ENCODE data around the gene EHMT1.

Gene EHMT1

DNA sequence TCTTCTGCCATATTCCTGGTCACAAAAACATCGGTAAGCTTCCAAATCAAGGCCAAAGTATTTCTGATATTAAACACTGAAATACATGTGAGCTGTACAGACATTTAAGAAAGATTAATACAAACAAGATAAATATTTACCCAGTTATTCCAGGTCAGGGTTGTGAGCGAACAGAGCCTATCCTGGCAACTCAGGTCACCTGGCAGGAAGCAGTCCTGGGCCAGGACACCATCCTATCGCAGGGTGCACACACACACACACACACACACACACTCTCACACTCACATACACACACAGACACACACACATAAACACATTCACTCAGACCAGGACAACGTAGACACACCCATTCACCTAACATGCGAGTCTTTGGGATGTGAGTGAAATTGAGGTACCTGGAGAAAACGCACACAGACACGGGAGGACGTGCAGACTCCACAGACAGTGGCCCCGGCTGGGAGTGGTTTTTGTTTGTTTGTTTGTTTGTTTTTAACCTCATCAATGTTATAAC, 176.4 kb downstream of the EHMT1 start:
- peaks cover 94% of the 10 kb centered on the region for H3K36me3 ChIP-seq (ENCODE audit: insufficient read depth, low read length)
- no peak overlapping the region for H3K4me3 ChIP-seq (ENCODE audit: low read depth, low read length, poor library complexity, severe bottlenecking)

GRCh38 chr9:137797206-137798120, 178.7 kb downstream of the EHMT1 start:
- Histone ChIP-seq H3K79me2 (ENCODE audit: insufficient read depth, low read length) (no peaks in the 10 kb centered on the region), H3K36me3 (ENCODE audit: insufficient read depth, low read length) (peaks cover 86% of the 10 kb centered on the region), H3F3A (ENCODE audit: insufficient read depth, low read length) (no peaks in the 10 kb centered on the region), H3K4me2 (ENCODE audit: low read length) (no peak overlapping the region), H3K9ac (ENCODE audit: low read length) (no peak overlapping the region), H3K27me3 (ENCODE audit: insufficient read depth, low read length) (no peaks in the 10 kb centered on the region), H3K4me3 (ENCODE audit: low read depth, low read length, poor library complexity, severe bottlenecking) (no peak overlapping the region), H4K20me1 (ENCODE audit: insufficient read depth, low read length) (no peaks in the 10 kb centered on the region), H2AFZ (ENCODE audit: low read length) (no peak overlapping the region), H3K27ac (ENCODE audit: low read depth, low read length, poor library complexity, severe bottlenecking) (no peak overlapping the region), H3K9me3 (ENCODE audit: low read length) (no peaks in the 10 kb centered on the region), H3K9me2 (ENCODE audit: low read depth, low read length) (no peaks in the 10 kb centered on the region), H3K4me1 (ENCODE audit: insufficient read depth, low read length, severe bottlenecking) (no peaks in the 10 kb centered on the region)
- TF ChIP-seq, protein P1, sequence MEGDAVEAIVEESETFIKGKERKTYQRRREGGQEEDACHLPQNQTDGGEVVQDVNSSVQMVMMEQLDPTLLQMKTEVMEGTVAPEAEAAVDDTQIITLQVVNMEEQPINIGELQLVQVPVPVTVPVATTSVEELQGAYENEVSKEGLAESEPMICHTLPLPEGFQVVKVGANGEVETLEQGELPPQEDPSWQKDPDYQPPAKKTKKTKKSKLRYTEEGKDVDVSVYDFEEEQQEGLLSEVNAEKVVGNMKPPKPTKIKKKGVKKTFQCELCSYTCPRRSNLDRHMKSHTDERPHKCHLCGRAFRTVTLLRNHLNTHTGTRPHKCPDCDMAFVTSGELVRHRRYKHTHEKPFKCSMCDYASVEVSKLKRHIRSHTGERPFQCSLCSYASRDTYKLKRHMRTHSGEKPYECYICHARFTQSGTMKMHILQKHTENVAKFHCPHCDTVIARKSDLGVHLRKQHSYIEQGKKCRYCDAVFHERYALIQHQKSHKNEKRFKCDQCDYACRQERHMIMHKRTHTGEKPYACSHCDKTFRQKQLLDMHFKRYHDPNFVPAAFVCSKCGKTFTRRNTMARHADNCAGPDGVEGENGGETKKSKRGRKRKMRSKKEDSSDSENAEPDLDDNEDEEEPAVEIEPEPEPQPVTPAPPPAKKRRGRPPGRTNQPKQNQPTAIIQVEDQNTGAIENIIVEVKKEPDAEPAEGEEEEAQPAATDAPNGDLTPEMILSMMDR (IDR thresholded peaks at IDR 0.05; ENCODE audit: low read length): no peak
- TF ChIP-seq EZH2 (IDR thresholded peaks at IDR 0.05; ENCODE audit: borderline replicate concordance, low read length): no peak

More for the DNA sequence above, 176.4 kb downstream of the EHMT1 start:
- Histone ChIP-seq H3K4me1 (ENCODE audit: insufficient read depth, low read length, severe bottlenecking) (no peaks in the 10 kb centered on the region), H3K9ac (ENCODE audit: low read length) (no peak overlapping the region), H3K9me3 (ENCODE audit: low read length) (no peaks in the 10 kb centered on the region), H3K27ac (ENCODE audit: low read depth, low read length, poor library complexity, severe bottlenecking) (no peak overlapping the region), H3K9me2 (ENCODE audit: low read depth, low read length) (no peaks in the 10 kb centered on the region), H2AFZ (ENCODE audit: low read length) (no peak overlapping the region), H3K79me2 (ENCODE audit: insufficient read depth, low read length) (no peaks in the 10 kb centered on the region), H3F3A (ENCODE audit: insufficient read depth, low read length) (no peaks in the 10 kb centered on the region), H3K4me2 (ENCODE audit: low read length) (no peak overlapping the region), H4K20me1 (ENCODE audit: insufficient read depth, low read length) (no peaks in the 10 kb centered on the region), H3K27me3 (ENCODE audit: insufficient read depth, low read length) (no peaks in the 10 kb centered on the region)
- no peak for TF ChIP-seq EZH2 (IDR thresholded peaks at IDR 0.05; ENCODE audit: borderline replicate concordance, low read length)
- TF ChIP-seq, protein P1 (IDR thresholded peaks at IDR 0.05; ENCODE audit: low read length): no peak

- Histone ChIP-seq H3K9me3 (ENCODE audit: low read length) (no peaks in the 10 kb centered on the region), H3K36me3 (ENCODE audit: insufficient read depth, low read length) (peaks cover 86% of the 10 kb centered on the region)
Observed at GRCh38 chr9:137798142-137798541, 179.3 kb downstream of the EHMT1 start.

More at GRCh38 chr9:137798142-137798541, 179.3 kb downstream of the EHMT1 start:
- Histone ChIP-seq H3K4me2 (ENCODE audit: low read length) (no peak overlapping the region), H3K9ac (ENCODE audit: low read length) (no peak overlapping the region), H3K4me1 (ENCODE audit: insufficient read depth, low read length, severe bottlenecking) (no peaks in the 10 kb centered on the region), H3K27me3 (ENCODE audit: insufficient read depth, low read length) (no peaks in the 10 kb centered on the region), H4K20me1 (ENCODE audit: insufficient read depth, low read length) (no peaks in the 10 kb centered on the region), H3F3A (ENCODE audit: insufficient read depth, low read length) (no peaks in the 10 kb centered on the region), H3K4me3 (ENCODE audit: low read depth, low read length, poor library complexity, severe bottlenecking) (no peak overlapping the region), H2AFZ (ENCODE audit: low read length) (no peak overlapping the region), H3K27ac (ENCODE audit: low read depth, low read length, poor library complexity, severe bottlenecking) (no peak overlapping the region), H3K9me2 (ENCODE audit: low read depth, low read length) (no peaks in the 10 kb centered on the region), H3K79me2 (ENCODE audit: insufficient read depth, low read length) (no peaks in the 10 kb centered on the region)
- no peak for TF ChIP-seq EZH2 (IDR thresholded peaks at IDR 0.05; ENCODE audit: borderline replicate concordance, low read length)
- TF ChIP-seq, protein P1 (IDR thresholded peaks at IDR 0.05; ENCODE audit: low read length): no peak

Data from OCI-LY1 (cell line).